Small intestine (tissue), 7 donors: Measurements from ENCODE around the gene DLG2. TPM values are rescaled to one million over a fixed set of nuclear protein-coding genes. Genes with fewer than 3 reads are reported as not detected.
A peak's percentile ranks its signal among the peaks of the same experiment; 100 is the strongest.

Experiments used
- DNase-seq, 2 donors: peaks; one replicate each; pipeline versions ENCODE4 v3.0.0 to v3.0.0-alpha.2; 2013
- FAIRE-seq: peaks from 2 replicates; lab custom pipeline; 2012; peaks lifted over from hg19 to GRCh38; lab: Jason Lieb, UNC
- H3K27ac ChIP-seq, 3 donors: one replicate each; pipeline ENCODE4 v1.5.1; 2013; ENCODE audit warnings: low read length in 2 of 3, mild to moderate bottlenecking in 2 of 3, control low read depth in 1 of 3, inconsistent platforms in 1 of 3, low read depth in 1 of 3, moderate library complexity in 1 of 3
- H3K27me3 ChIP-seq, 3 donors: one replicate each; pipeline ENCODE4 v1.6.1; 2013; ENCODE audit warnings: low read length in 3 of 3, inconsistent platforms in 1 of 3; ENCODE audit not compliant: control insufficient read depth in 3 of 3, insufficient read depth in 3 of 3
- H3K36me3 ChIP-seq, 3 donors: one replicate each; pipeline ENCODE4 v1.6.1; 2013; ENCODE audit warnings: low read length in 3 of 3, inconsistent platforms in 1 of 3, low read depth in 1 of 3, mild to moderate bottlenecking in 1 of 3, moderate library complexity in 1 of 3; ENCODE audit not compliant: control insufficient read depth in 3 of 3, insufficient read depth in 2 of 3
- H3K4me1 ChIP-seq, 3 donors: one replicate each; pipeline ENCODE4 v1.6.1; 2013; ENCODE audit warnings: low read length in 2 of 3, inconsistent platforms in 1 of 3, low read depth in 1 of 3, mild to moderate bottlenecking in 1 of 3, moderate library complexity in 1 of 3; ENCODE audit not compliant: control insufficient read depth in 3 of 3, insufficient read depth in 2 of 3
- H3K4me3 ChIP-seq, 3 donors: one replicate each; pipeline ENCODE4 v1.5.1; 2013; ENCODE audit warnings: low read length in 3 of 3, control low read depth in 1 of 3, inconsistent platforms in 1 of 3, low read depth in 1 of 3, mild to moderate bottlenecking in 1 of 3, moderate library complexity in 1 of 3
- H3K9me3 ChIP-seq, 2 donors: one replicate each; pipeline ENCODE4 v1.6.1; 2013; ENCODE audit warnings: low read depth in 1 of 2, low read length in 1 of 2; ENCODE audit not compliant: control insufficient read depth in 2 of 2, insufficient read depth in 1 of 2
- WGBS, 3 donors: extraction: QIAGEN DNeasy Blood & Tissue Kit; methylation state at CpG; one replicate each; pipeline ENCODE4 v1.1.7; 2013; 5-methylcytosine and 5-hydroxymethylcytosine counted together
- polyA plus RNA-seq, 4 donors: library from polyadenylated mRNA; stranded (reverse) in 3 of 4; unstranded in 1 of 4; fragments of 200-250 nt in 3 of 4; fragments of 120-200 nt in 1 of 4; gene quantifications; one replicate each; pipeline versions ENCODE4 v1.2.1 to v1.2.3, GENCODE V29; 2013
- donor health status: healthy with polysubstance abuse.
- donor health status: control.
- donor health status: control.
- donor health status: Bipolar disorder and iron deficiency.
- donor health status: healthy.

Gene DLG2
- polyA plus RNA-seq, 4 donors = 0.22 to 1.6 (median 1.1) TPM

DNA sequence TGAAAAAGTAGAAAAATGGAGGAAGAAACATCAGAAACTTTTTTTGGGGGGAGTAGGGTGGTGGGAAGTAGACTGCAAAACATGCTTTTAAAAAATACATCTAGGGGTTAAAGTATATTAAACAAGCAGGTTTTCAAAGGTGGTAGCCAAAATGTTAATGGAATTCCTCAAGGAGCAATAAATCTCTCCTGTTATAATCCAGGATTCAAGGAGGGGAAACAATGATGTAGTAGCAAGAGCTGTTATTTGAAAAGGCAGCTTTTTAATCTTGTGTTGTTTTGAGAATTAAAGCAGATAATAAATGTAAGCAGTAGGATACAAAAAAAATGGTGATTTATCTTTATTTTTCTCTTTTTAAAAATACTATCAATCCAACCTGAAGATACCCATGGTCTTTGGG, 1604.4 kb downstream of the DLG2 start:
- no peaks in the 10 kb centered on the region for H3K9me3 ChIP-seq
- H3K27ac ChIP-seq = no peak overlapping the region
- H3K4me1 ChIP-seq = no peaks in the 10 kb centered on the region
- H3K4me3 ChIP-seq = no peak overlapping the region
- no peaks in the 10 kb centered on the region for H3K27me3 ChIP-seq
- DNase-seq = no peak
- no peak for FAIRE-seq
- H3K36me3 ChIP-seq = no peaks in the 10 kb centered on the region

DNA sequence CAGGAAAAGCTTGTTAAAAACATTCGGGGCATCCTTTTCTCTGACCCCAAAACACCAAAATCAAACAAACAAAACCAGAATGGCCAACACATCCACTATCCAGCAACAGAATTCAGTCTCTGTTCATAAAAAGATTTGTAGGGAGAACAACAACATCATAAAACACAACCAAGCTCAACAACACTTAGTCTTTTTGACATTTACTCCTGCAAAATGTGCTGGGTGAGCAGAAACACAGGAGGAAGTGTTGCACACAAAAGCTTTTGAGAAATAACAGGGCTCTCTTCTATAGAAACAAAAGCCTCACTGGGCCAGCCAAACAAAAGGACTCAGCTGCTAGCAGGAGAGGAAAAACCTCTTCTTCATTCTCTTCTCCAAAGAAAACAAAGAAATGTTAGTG, 1604.9 kb downstream of the DLG2 start:
- Histone ChIP-seq H3K9me3 (no peaks in the 10 kb centered on the region), H3K36me3 (no peaks in the 10 kb centered on the region), H3K4me3 (no peak overlapping the region), H3K4me1 (no peaks in the 10 kb centered on the region), H3K27me3 (no peaks in the 10 kb centered on the region), H3K27ac (no peak overlapping the region)
- whole genome bisulfite sequencing, 3 donors = 26 to 48% (median 37%) methylated on average over 1 of the region's 1 CpG
- no peak for FAIRE-seq
- DNase-seq = no peak

DNA sequence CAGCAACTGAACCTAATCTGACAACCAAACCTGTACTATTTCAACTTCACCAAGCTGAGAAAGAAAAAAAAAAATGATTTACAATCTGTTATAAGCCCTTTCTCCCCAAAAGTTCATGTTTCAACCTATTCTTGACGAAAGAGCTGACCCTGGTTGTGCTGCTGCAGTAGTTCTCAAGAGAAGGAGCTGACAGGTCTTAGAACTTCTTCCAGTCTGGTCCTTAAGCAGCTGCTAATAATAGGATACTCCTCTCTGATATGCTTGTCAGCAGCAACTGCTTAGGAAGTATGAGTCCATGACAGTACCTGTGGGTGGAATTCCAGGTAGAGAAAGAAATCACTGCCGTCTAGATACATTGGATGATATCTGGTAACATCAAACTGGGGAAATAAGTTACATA, 1605.9 kb downstream of the DLG2 start:
- no peak for DNase-seq

DNA sequence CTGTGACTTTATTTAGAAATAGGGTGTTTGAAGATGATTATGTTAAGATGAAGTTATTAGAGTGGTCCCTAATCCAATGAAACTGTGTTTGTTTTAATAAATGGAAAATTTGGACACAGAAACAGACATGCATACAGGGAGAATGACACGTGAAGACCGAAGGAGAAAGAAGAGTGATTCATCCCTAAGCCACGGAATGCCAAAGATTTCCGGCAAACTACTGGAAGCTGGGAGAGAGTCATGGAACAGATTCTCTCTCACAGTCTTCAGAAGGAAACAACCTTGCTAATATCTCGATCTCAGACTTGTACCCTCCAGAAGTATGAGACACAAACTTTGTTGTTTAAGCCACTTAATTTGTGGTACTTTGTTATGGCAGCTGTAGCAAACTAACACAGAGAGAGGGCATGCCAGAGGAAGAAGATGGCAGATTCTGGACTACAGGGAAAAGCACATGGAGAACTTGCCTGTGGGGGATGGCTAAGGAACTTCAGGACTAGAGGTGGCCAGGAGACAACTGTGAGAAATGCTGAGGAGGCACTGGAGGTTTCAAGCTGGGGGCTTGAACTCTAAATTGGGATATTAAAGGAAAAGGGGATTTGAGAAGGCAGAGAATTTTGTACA, 1607.5 kb downstream of the DLG2 start:
- H3K27me3 ChIP-seq = no peaks in the 10 kb centered on the region
- H3K4me1 ChIP-seq = no peaks in the 10 kb centered on the region
- DNase-seq (no peak), FAIRE-seq (no peak)
- H3K36me3 ChIP-seq = no peaks in the 10 kb centered on the region
- 78 to 81% (median 80%) methylated on average over 5 of the region's 5 CpGs for WGBS, 3 donors
- no peaks in the 10 kb centered on the region for H3K9me3 ChIP-seq
- H3K4me3 ChIP-seq = no peak overlapping the region
- H3K27ac ChIP-seq = peak overlapping the region in 1 of 3 donors; percentile 5

More for the DNA sequence above, 1605.9 kb downstream of the DLG2 start:
- H3K27ac ChIP-seq = no peak overlapping the region
- no peak for FAIRE-seq
- WGBS, 3 donors = 60 to 63% (median 61%) methylated on average over 2 of the region's 2 CpGs
- H3K4me1 ChIP-seq = no peaks in the 10 kb centered on the region
- H3K9me3 ChIP-seq = no peaks in the 10 kb centered on the region
- H3K4me3 ChIP-seq = no peak overlapping the region
- H3K36me3 ChIP-seq = no peaks in the 10 kb centered on the region
- H3K27me3 ChIP-seq = no peaks in the 10 kb centered on the region

DNA sequence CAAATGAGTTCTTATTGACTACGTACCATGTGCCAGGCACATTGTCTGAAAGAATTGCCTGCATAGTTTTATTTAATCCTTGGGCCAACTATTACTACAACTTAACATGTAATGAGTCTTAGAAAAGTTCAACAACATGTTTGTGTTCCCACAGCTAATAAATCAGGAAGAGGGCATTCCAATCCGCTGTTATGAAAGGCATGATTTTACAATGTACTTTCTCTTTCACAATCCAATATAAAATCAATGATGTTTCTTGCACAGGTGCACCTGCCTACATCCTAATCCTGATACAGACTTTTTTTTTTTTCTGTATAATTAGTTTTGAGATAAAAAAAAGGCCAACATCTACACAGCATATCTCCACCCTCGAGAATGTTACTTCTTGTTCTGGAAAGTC, 1612.6 kb downstream of the DLG2 start:
- 65 to 83% (median 70%) methylated on average over 3 of the region's 3 CpGs for WGBS, 3 donors
- H3K27me3 ChIP-seq = no peaks in the 10 kb centered on the region
- no peaks in the 10 kb centered on the region for H3K4me1 ChIP-seq
- H3K4me3 ChIP-seq = no peak overlapping the region
- DNase-seq = no peak
- no peak overlapping the region for H3K27ac ChIP-seq
- FAIRE-seq = no peak
- H3K36me3 ChIP-seq = no peaks in the 10 kb centered on the region
- no peaks in the 10 kb centered on the region for H3K9me3 ChIP-seq

DNA sequence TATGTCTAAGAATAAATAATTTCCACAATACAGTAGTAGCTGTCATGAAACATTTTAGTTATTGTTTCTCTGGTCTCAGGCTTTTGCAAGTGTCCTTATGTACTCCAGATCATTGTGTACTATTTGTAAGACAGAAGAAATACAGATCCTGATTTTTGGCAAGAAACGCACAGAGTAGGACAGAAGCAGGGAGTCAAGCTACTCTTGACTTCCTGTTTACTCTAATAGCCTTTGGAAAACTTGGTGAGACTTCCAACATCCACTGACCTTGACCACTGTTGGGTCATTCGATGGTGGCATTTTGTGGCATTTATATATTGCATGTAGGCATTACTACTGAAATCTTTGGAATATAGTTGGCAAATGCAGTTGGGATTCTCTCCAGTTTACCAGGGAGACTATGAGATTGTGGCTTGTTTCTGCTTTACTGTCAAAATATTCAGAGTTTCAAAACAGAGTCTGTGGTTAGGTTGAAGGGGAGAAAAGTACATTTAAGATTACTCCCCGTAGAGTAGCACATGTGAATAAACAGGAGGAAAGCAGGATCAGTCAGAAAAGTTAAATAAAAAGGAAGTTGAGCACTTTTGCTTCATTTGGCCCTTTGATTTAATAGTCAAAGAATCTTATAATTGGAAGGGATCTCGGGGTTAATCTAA, 1614.8 kb downstream of the DLG2 start:
- no peak overlapping the region for H3K4me3 ChIP-seq
- FAIRE-seq (no peak), DNase-seq (no peak)
- no peaks in the 10 kb centered on the region for H3K9me3 ChIP-seq
- H3K4me1 ChIP-seq = no peaks in the 10 kb centered on the region
- WGBS, 3 donors = 61 to 73% (median 67%) methylated on average over 4 of the region's 4 CpGs
- no peaks in the 10 kb centered on the region for H3K27me3 ChIP-seq
- no peak overlapping the region for H3K27ac ChIP-seq
- H3K36me3 ChIP-seq = no peaks in the 10 kb centered on the region

DNA sequence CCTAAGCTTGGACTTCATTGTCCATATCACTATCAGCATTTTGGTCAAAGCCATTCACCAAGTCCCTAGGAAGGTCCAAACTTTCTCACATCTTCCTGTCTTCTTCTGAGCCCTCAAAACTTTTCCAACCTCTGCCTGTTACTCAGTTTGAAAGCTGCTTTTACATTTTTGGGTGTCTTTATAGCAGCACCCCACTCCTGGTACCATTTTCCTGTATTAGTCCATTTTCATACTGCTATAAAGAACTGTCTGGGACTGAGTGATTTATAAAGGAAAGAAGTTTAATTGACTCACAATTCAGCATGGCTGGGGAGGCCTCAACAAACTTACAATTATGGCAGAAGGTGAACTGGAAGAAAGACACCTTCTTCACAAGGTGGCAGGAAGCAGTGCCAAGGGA, 1624.0 kb downstream of the DLG2 start:
- Histone ChIP-seq H3K9me3 (peaks cover 2 to 26% of the 10 kb centered on the region in 2 donors), H3K27ac (no peak overlapping the region)
- FAIRE-seq = no peak

DNA sequence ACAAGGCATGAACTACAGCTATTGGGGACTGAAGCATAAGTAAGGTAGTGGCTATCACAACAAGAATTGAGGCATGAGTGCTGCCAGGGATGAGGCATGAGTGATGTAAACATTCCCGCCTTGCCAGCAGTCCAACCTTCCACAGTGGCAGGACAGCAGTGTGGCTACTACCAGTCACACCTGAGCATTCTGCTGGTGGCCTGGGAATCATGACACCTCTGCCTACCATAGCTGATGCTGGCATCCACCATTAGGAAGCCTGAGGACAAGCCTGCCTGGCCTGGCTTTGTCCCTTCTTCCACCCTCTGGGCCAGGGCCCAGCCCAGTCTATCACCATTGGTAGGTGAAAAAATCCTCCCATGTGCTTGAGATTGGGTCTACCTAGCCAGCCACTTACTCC, 1628.2 kb downstream of the DLG2 start:
- Histone ChIP-seq H3K4me1 (no peaks in the 10 kb centered on the region), H3K36me3 (no peaks in the 10 kb centered on the region), H3K27ac (no peak overlapping the region), H3K4me3 (no peak overlapping the region), H3K27me3 (no peaks in the 10 kb centered on the region), H3K9me3 (peaks cover 2 to 26% of the 10 kb centered on the region in 2 donors)
- FAIRE-seq (no peak), DNase-seq (no peak)
- 86 to 100% (median 92%) methylated on average over 1 of the region's 1 CpG for WGBS, 3 donors

More for the DNA sequence above, 1624.0 kb downstream of the DLG2 start:
- no peak for DNase-seq
- Histone ChIP-seq H3K27me3 (no peaks in the 10 kb centered on the region), H3K4me3 (no peak overlapping the region), H3K4me1 (no peaks in the 10 kb centered on the region), H3K36me3 (no peaks in the 10 kb centered on the region)
